Femur (tissue), 1 donor: ENCODE data around the gene HOXB3.

Experiments used
- DNase-seq: peaks from one replicate; pipeline ENCODE4 v3.0.0-alpha.2; 2017

Gene HOXB3

GRCh38 chr17:48625495-48626244 is 35.6 kb upstream of the HOXB3 start:
- DNase-seq, result no peak

DNA sequence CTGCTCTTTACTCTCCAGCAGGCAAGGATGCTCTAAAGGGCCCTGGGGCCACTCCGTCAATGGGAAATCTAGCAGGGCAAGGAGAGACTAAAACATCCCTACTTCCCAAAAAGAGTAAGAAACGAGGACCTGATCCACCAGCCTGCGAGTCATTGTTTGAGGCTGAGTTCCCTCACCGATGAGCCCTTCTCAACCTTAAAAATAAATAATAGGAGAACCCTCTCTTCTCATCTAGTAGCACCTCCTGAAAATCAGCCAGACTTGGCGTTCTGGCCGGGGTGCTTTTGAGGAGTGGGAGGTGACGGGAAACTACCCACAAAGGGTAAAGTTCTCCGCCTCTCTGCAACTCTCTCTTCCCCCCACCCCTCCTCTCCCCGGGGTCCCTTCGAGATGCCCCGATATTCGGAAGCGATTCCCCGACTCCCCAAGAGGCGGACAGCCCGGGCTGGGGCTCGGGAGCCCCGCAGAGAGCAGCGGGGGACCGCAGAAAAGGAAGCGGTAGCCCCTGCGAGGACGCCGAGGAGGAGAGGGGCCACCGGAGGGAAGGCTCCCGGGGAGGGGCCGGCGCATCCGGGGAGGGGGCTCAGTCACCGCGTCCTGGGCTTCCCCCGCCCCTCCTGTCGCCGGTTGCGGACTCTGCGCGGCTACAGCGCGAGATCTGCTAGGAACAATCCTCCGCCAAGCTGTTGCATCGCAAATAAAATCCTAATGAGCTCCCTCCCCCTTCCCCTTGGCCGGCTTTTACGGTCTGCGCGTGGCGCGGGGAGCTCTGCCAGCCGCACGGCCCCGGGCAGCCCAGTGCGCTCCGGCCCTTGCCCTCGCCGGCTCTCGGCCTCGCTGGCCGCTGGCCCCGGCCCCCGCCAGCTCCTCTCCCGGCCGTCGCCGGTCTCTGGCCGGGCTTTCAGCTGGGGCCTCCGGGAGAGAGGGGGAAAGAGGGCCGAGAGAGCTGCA is 34.8 kb upstream of the HOXB3 start:
- no peak for DNase-seq

DNA sequence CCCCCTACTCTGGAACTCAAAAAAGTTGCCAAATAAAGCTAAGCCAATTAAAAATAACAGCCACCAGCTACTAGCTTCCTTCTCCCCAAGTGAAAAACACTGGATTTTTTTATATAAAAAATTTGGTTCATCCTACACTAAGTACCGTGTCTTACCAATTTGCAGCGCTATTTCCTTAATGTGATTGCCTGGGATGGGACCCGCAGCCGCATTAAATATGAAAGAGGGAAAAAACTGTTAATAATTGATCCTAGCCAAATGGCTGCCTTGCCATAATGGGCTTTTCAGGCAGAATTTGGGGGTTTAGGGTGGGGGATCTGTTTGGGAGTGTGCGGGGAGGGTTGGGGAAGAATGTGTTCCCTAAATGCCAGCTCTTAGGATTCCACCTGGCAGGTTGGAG is 34.1 kb upstream of the HOXB3 start:
- no peak for DNase-seq

DNA sequence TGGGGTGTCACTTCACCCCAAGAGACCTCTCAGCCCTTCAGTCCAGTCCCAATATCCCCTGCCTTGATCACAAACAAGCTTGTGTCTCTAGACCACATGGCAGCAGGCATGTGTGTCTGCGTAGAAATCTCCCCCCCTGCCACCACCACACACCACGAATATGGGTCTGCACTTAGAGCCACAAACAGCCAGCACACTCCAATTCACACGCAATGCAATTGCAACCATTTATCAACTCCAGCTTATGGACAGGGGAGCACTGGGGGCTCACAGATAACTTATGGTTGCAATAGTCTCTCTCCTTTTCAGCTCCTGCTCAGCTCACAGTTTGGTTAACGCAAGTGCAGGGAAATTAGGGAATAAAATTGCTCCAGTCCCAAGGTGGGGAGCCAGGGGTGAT is 33.5 kb upstream of the HOXB3 start:
- no peak for DNase-seq

DNA sequence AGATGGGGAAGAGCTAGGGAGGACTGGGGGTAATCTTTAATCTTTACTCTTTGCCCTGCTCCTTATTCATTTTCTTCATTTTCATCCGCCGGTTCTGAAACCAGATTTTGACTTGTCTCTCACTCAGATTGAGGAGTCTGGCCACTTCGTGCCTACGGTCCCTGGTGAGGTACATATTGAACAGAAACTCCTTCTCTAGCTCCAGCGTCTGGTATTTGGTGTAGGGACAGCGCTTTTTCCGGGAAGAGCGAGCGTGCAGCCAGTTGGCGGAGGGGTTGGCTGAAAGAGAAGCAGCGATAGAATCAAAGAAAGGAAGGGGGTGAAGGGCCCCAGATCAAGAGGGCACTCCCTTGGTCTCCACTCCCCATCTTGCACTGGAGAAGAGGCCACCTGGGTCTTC is 32.8 kb upstream of the HOXB3 start:
- DNase-seq, result no peak

- no peak for DNase-seq
These were observed 31.7 kb upstream of the HOXB3 start for GRCh38 chr17:48621410-48622392.

DNA sequence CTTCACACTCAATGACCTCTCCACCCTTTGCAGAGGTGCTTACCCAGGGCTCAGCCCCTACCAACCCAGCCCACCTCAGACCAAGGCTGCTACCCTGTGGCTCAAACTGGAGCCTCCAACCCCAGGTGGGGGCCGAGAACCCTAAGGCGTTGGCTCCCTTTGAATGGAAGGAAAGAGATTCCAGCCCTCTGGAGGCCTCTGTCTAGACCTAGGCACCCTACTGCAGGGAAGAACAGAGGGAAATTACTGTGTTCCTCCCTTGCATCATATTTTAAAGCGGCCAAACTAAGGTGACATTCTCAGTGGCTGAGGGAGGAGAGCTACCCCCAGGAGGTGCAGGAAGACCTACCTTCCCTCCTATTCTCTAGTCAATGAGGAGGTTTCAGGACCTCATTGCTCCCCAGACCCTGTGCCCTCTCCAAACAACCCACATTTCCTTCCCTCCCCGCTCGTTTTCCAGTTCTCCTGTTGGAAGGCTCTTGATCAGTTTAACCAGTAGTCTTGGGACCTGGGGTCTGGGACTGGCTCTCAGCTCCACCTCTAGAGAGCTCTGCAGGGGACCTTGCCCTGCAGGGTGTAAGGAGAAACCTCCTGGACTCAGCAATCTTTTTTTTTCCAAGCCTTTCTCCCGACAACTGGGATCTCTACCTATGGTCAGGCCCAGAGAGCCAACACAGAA is 30.6 kb upstream of the HOXB3 start:
- no peak for DNase-seq

GRCh38 chr17:48619826-48620449 is 29.9 kb upstream of the HOXB3 start:
- DNase-seq, result no peak

DNA sequence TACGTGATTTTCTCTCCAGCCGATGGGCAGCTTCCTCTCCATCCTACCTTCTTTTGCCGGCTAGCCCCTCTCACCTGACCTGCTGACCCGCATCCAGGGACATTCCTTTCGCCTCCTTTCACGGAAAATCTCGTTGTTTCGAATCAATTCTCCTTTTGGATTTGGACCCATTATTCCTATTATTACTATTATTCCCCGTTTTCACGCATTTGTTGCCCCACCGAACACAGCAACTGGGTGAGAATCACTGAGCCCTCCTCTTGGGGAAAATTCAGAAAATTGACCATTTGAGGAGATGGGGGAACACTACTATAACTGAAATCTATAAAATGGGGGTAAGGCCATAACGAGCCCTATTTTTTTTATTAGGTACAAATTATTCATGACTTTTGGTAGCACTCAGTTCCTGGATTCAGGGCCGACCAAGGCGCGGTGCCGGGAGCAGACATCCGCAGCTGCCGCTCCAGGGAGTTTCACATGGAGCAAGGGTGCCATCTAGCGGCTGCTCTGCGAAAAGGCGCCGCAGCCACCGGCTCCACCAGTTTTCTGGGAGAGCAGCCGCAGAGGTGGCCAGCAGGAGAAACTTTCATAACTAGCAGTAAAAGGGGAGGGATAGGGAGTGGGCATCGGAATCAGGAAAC is 28.3 kb upstream of the HOXB3 start:
- peak; percentile 92 for DNase-seq

DNA sequence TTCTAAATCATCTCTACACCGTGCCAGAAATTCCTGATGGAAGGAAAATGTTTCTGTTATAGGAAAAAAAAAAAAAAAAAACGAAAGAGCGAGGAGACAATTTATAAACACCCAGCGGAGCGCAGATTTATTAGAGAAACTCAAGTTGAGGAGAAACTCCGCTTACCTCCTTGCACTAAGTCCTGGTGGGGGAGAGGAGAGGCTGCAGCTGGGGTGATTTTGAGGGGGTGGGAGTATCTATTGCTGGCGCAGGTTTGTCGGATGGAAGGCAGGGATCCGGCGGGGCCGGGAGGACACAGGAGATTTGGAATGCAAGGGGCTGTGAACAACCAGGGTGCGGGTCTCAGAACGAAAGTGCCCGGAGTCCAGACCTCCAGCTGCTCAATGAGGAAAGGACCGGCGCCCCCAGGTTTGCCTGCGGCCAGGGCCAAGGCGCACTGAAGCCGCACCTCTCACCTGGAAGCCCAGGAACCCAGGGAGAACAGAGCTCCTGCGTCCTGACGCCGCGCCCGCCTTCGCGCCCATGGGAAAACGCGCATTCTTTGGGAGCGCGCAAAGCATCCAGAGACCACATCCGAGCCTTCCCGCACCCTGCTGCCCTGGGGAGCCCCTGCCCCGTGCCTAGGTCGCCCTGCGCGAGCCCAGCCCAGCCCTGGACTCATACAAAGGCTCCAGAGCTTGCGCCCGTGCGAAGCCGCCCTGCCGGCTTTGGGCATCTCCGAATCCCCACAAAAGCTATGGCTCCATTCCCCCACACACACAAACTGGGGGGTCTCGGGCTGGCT is 27.6 kb upstream of the HOXB3 start:
- DNase-seq, result no peak

- no peak for DNase-seq
These were observed 26.9 kb upstream of the HOXB3 start for GRCh38 chr17:48616717-48617470.

DNA sequence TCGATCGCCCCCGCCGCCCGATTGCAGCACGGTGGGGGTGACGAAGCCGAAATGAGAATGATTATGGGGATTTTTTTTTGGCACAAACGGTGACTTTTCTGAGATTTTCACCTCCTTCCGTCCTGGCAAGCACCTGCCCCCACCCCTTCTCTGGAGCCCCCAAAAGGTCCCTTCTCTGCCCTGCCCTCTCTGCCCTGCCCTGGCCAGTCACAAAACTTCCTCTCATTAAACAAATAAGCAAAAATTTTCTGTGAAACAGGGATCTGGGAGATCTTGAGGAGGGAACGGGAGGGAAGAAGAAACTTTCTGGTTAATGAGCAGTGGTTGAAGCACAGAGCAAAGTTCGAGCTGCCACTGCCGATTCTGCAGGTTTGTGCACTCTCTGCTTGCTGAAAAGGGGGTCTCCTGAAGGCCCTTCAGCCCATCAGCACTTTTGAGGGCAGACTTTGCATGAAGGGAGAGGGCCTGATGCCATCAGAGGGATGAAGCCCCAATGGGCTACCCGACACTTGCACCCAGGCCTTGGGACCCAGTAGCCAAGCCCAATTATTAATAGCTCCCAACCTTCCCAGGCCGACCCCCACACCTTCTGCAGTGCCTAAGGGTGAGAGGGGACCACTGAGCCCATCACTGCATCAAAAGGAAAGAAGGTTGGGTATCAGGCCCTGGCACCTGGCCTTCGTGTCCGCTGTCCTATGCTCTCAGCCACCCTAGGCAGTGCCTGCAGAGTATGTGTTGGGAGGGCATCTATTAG is 26.1 kb upstream of the HOXB3 start:
- DNase-seq, result no peak

- DNase-seq, result no peak
These were observed 25.3 kb upstream of the HOXB3 start, which contains the start of gene HOXB8 for GRCh38 chr17:48615047-48615962. Gene HOXB8, minus strand, starts transcription at chr17:48615292. Its CDS starts 588 bp downstream, at chr17:48614704.

- no peak for DNase-seq
These were observed 24.0 kb upstream of the HOXB3 start for GRCh38 chr17:48613862-48614694.

DNA sequence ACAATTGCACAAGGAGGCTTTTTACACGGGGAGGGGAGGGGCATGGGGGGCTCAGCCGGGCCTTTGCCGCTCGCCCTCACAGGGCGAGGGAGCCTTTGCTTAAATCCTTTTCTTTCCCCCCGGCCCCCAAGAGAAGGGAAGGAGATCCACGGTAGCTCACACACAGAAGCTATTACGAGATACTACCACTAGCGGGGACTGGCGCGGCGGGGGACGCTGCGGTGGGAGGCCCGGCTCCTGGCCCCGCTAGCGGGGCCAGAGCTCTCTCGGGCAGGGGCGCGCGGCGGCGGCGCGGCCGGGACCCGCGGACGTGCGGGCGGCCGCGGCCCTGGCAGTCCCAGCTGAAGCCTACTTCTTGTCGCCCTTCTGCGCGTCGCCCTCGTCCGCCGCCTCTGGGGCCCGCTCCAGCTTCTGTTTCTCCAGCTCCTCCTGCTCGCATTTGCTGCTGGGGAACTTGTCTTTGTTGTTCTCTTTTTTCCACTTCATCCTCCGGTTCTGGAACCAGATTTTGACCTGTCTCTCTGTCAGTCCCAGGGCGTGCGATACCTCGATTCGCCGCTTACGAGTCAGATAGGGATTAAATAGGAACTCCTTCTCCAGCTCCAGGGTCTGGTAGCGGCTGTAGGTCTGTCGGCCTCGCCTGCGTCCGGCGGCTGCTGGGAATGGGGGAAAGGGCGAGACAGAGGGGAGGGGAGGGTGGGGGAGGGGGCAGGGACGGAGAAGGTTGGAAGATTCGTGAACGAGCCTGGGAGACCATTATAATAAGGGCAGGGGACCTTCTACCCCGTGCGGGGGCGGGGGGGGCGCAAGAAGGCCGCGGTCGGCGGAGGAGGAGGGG is 23.0 kb upstream of the HOXB3 start:
- DNase-seq, result no peak

GRCh38 chr17:48612456-48612853 is 22.4 kb upstream of the HOXB3 start:
- no peak for DNase-seq
